Measurements from ENCODE around the gene QRICH1. TPM values are rescaled to one million over a fixed set of nuclear protein-coding genes. Genes with fewer than 3 reads are reported as not detected.
A peak's percentile ranks its signal among the peaks of the same experiment; 100 is the strongest.

The QRICH1 gene
- polyA plus RNA-seq (2013, experiment 1 of 2; ENCODE audit: insufficient read length) = 53.0 TPM
- 54.8 TPM for polyA plus RNA-seq (2013, experiment 2 of 2; ENCODE audit: insufficient read length)

GRCh38 chr3:49093853-49094767 lies at the start of gene QRICH1:
Gene QRICH1, minus strand, starts transcription at chr3:49094071. Its CDS starts 17,054 bp downstream, at chr3:49077017.
- DNase-seq = peak; percentile 99

- no peak for DNase-seq
Observed at GRCh38 chr3:49140080-49140479, 46.2 kb upstream of the QRICH1 start.

- DNase-seq = no peak
Observed at GRCh38 chr3:49135499-49135898, 41.6 kb upstream of the QRICH1 start.

- peak; percentile 6 for DNase-seq
Observed at GRCh38 chr3:49134471-49135265, 40.8 kb upstream of the QRICH1 start.

- DNase-seq = peak; percentile 94
Observed at GRCh38 chr3:49133226-49133951, 39.5 kb upstream of the QRICH1 start.

- peak; percentile 85 for DNase-seq
Observed at GRCh38 chr3:49132437-49133225, 38.8 kb upstream of the QRICH1 start, which contains the start of gene LAMB2. Gene LAMB2, minus strand, starts transcription at chr3:49133050. Its CDS starts 183 bp downstream, at chr3:49132867.

GRCh38 chr3:49132073-49132436 lies 38.2 kb upstream of the QRICH1 start:
- DNase-seq = no peak

- no peak for DNase-seq
Observed at GRCh38 chr3:49131576-49131975, 37.7 kb upstream of the QRICH1 start.

- DNase-seq = no peak
Observed at GRCh38 chr3:49131040-49131439, 37.2 kb upstream of the QRICH1 start.

GRCh38 chr3:49124991-49125670 lies 31.3 kb upstream of the QRICH1 start:
- DNase-seq = no peak

GRCh38 chr3:49124203-49124602 lies 30.3 kb upstream of the QRICH1 start:
- DNase-seq = no peak

GRCh38 chr3:49123687-49124086 lies 29.8 kb upstream of the QRICH1 start:
- DNase-seq = no peak

- no peak for DNase-seq
Observed at GRCh38 chr3:49122886-49123545, 29.1 kb upstream of the QRICH1 start.

GRCh38 chr3:49122451-49122850 lies 28.6 kb upstream of the QRICH1 start:
- DNase-seq = no peak

GRCh38 chr3:49122022-49122421 lies 28.2 kb upstream of the QRICH1 start:
- no peak for DNase-seq

- no peak for DNase-seq
Observed at GRCh38 chr3:49121132-49121736, 27.4 kb upstream of the QRICH1 start.

GRCh38 chr3:49120438-49121131 lies 26.7 kb upstream of the QRICH1 start, which contains the start of gene USP19:
Gene USP19, minus strand, starts transcription at chr3:49120823. Its CDS starts 1,678 bp downstream, at chr3:49119145.
- peak; percentile 93 for DNase-seq

- DNase-seq = no peak
Observed at GRCh38 chr3:49120096-49120437, 26.2 kb upstream of the QRICH1 start.

- no peak for DNase-seq
Observed at GRCh38 chr3:49119439-49119838, 25.6 kb upstream of the QRICH1 start.
